ENCODE results near the gene DUSP18. TPM values are rescaled to one million over a fixed set of nuclear protein-coding genes. Genes with fewer than 3 reads are reported as not detected.
A peak's percentile ranks its signal among the peaks of the same experiment; 100 is the strongest.

Gene DUSP18
- total RNA-seq, 4 donors from 2014 or later, result 5.8 to 50.8 (median 40.2) TPM

DNA sequence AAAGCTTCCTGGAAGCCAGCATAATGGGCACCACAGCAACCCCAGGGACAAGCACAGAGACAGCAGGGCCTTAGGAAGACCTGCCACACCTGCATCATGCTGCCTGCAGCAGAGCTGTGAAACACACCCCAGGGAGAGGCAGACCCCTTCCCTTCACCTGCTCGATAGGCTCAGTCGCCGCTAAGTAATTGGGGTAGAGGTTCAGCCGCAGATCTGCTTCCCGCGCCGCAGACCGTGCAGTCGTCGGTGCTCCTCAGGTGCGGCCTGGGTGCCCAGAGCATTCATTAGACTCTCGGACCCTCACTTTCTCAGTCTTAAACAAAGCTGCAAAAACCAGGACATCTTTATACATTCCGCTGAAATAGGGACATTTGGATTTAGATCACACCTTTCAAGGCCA lies 2.9 kb downstream of the DUSP18 start:
- Histone ChIP-seq H3K4me3 (no peak overlapping the region), H3K27me3 (no peaks in the 10 kb centered on the region), H3K27ac (peak overlapping the region in 1 of 4 donors; percentile 96), H3K4me1 (peaks cover 0 to 16% (median 3%) of the 10 kb centered on the region in 4 donors), H3K36me3 (peaks cover 0 to 21% (median 0%) of the 10 kb centered on the region in 3 donors), H3K9me3 (no peaks in the 10 kb centered on the region)
- TF ChIP-seq, protein P1, sequence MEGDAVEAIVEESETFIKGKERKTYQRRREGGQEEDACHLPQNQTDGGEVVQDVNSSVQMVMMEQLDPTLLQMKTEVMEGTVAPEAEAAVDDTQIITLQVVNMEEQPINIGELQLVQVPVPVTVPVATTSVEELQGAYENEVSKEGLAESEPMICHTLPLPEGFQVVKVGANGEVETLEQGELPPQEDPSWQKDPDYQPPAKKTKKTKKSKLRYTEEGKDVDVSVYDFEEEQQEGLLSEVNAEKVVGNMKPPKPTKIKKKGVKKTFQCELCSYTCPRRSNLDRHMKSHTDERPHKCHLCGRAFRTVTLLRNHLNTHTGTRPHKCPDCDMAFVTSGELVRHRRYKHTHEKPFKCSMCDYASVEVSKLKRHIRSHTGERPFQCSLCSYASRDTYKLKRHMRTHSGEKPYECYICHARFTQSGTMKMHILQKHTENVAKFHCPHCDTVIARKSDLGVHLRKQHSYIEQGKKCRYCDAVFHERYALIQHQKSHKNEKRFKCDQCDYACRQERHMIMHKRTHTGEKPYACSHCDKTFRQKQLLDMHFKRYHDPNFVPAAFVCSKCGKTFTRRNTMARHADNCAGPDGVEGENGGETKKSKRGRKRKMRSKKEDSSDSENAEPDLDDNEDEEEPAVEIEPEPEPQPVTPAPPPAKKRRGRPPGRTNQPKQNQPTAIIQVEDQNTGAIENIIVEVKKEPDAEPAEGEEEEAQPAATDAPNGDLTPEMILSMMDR (IDR thresholded peaks at IDR 0.05), result no peak
- TF ChIP-seq POLR2A (IDR thresholded peaks at IDR 0.05), result no peak
- DNase-seq, result no peak

DNA sequence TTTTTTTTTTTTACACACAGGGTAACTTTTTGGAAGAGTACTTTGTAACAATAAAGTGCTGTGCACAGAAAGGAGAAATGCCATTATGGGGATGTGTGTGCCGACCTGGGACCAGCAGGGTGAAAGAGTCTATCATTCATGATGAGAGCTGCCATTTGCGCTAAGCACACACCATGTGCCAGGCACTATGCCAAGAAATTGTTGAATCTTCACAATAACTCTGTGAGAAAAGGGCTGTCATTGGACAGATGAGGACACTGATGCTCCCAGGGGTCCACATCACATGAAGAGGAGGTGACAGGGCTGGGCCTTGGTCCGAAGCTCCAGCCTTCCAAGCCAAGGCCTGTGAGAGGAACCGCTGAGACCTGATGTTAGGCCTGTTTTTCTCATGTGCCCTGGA lies 5.6 kb downstream of the DUSP18 start:
- Histone ChIP-seq H3K27me3 (no peaks in the 10 kb centered on the region), H3K36me3 (peaks cover 0 to 21% (median 0%) of the 10 kb centered on the region in 3 donors), H3K4me1 (peaks cover 0 to 11% (median 0%) of the 10 kb centered on the region in 4 donors), H3K9me3 (no peaks in the 10 kb centered on the region), H3K27ac (no peak overlapping the region), H3K4me3 (no peak overlapping the region)
- no peak for TF ChIP-seq POLR2A (IDR thresholded peaks at IDR 0.05)
- TF ChIP-seq, protein P1 (IDR thresholded peaks at IDR 0.05), result no peak
- DNase-seq, result no peak

DNA sequence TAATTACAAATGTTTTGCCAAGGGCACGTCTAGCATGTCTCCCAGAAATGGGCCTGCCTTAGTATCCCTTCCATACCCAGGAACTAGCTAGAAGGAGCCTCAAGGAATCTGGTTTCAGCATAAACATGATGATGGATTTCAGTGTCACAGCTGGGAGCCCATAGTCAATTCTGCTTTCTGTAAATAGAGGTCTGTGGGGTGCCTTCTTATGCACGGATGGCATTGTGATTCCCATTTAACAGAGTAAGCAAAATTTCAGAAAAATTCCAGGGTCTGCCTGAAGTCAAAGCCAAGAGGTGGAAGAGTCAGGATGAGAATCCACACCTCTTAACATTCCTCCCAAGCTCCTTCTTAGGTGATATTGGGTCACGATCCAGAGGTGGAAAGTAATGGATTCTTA lies 12.1 kb downstream of the DUSP18 start:
- Histone ChIP-seq H3K36me3 (no peaks in the 10 kb centered on the region), H3K27ac (no peak overlapping the region), H3K4me1 (no peaks in the 10 kb centered on the region), H3K4me3 (no peak overlapping the region), H3K9me3 (no peaks in the 10 kb centered on the region), H3K27me3 (no peaks in the 10 kb centered on the region)
- TF ChIP-seq, protein P1 (IDR thresholded peaks at IDR 0.05), result no peak
- no peak for TF ChIP-seq POLR2A (IDR thresholded peaks at IDR 0.05)
- DNase-seq, result no peak

DNA sequence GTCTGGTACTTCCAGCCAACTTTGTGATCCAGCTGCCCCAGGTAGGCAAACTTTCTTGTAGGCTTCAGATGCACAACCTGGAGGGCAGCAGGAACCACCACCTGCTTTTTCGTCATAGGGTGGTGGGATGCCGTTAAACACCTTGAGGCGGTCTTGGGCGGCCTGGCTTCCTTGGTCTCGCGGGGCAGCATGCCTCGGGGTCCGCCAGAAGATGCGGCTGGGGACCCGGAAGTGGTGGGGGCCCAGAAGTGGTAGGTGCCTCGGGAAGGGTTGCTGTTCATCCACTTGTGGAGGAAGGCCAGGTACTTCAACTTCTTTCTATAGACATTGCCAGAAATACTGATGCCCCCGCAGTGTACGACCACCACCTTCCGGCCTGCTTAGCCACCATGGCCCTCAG lies 13.3 kb downstream of the DUSP18 start:
- TF ChIP-seq, protein P1 (IDR thresholded peaks at IDR 0.05), result no peak
- no peak for TF ChIP-seq POLR2A (IDR thresholded peaks at IDR 0.05)
- Histone ChIP-seq H3K9me3 (no peaks in the 10 kb centered on the region), H3K27ac (no peak overlapping the region)

DNA sequence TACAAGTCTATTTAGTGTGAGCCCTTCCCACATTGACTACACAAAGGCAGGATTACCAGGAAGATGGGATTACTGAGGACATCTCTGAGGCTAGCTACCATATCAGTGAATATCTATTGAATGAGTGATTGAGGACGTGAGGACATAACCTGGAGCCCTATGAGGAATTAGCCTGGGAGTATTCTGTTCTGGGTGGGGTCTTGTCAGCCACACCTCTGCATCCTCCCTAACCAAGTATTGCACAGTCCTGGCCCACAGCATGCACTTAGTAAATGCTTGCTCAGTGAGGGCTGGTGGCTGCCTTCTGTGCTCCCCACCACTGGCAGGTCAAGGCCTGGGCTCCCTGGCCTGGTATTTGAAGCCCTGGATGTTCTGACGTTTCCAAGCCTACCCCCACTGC lies 14.8 kb downstream of the DUSP18 start:
- Histone ChIP-seq H3K27ac (no peak overlapping the region), H3K36me3 (no peaks in the 10 kb centered on the region), H3K9me3 (no peaks in the 10 kb centered on the region), H3K27me3 (no peaks in the 10 kb centered on the region), H3K4me1 (no peaks in the 10 kb centered on the region), H3K4me3 (no peak overlapping the region)
- TF ChIP-seq POLR2A (IDR thresholded peaks at IDR 0.05), result no peak
- TF ChIP-seq, protein P1 (IDR thresholded peaks at IDR 0.05), result no peak
- DNase-seq, result no peak

More for the DNA sequence above, 13.3 kb downstream of the DUSP18 start:
- DNase-seq, result no peak
- Histone ChIP-seq H3K27me3 (no peaks in the 10 kb centered on the region), H3K4me3 (no peak overlapping the region), H3K36me3 (no peaks in the 10 kb centered on the region), H3K4me1 (no peaks in the 10 kb centered on the region)
